GM19468 (cell line): ENCODE measurements around the gene TTC32.
A peak's percentile ranks its signal among the peaks of the same experiment; 100 is the strongest.
"Not testable (repeated sequence)": the region's sequence is repeated elsewhere in the genome, so short reads cannot be mapped to it uniquely, and the experiment has no call there.

Experiments
- ATAC-seq: cut with Tn5 transposase; IDR thresholded peaks from one replicate; pipeline ENCODE4 v1.9.1; 2021; ENCODE audit warnings: mild to moderate bottlenecking, moderate library complexity, moderate number of reproducible peaks; ENCODE audit not compliant: unreplicated experiment; ENCODE audit errors: extremely low read depth

Gene TTC32

DNA sequence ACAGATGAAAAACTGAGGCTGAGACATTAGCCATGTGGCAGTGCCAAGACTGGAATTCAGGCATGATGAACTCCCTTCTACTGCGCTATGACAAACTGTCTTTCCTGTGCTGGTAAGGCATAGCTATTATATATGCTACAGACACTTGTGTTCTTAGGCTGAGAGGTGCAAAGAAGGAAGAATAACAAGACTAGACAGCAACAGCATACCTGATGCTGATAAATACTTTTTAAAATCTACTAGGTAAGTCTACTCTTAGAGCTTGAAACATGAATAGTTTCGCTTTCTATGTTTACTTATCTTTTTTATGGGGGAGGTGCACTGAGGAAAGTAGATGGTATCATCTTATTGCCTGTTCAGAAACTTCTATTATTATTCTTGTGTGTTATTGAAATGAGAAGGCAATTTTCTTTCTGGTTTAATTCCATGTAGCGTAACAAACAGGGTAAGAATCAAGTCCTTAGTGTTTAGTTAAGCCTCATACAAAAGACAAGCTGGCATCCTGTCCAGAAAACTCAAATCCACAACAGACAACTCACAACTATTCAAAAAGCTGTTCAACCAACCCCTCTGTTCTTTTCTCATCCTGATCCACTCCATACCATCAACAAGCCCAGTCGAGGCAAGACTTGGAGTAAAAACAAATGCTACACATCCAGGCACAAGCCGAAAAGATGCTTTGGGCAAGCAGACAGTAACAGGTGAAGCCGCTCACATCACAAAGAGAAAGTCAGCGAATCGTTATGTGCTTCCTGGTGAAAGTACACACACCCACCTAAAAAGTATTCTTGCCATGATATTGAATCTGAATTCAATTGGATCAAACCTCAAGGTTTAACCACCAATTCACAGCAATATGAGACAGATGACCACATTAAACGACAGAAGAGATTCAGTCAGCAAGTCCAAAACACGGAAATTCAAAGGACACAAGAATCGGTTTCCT is 1.5 kb downstream of the TTC32 start:
- ATAC-seq: peak; percentile 25

DNA sequence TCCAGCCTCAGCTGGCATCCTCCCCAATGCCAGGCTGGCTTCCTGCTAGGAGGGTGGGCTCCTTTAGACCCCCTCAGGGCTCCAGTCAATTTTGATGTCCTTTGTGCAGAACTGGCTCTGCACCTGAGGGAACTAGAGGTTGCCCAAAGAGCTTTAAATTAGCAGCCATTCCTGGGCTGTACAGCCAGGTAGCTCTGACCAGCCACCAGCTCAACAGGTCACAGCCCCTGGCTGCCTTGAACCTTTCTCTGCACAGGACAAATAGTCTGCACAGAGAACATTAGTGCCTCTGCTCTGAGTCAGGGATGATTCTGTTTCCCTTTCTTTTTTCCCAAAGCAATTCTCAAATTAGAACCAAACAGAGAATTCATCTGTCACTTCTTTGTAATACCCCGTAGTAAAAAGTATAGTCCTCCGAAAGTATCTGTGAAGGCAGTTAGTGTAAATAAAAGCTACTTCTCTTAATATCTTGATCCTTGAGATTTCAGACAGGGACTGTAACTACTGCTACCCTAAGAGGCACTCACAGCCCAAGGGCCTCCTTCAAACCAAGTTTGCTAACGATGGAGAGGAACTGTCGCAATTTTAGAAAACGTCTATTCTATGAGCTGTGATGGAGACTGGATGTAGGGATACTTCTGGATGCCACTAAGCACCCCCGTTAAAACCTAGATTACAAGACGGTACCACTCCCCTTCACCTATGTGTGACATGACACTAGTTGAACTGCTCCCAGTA is 3.0 kb downstream of the TTC32 start:
- ATAC-seq: no peak

DNA sequence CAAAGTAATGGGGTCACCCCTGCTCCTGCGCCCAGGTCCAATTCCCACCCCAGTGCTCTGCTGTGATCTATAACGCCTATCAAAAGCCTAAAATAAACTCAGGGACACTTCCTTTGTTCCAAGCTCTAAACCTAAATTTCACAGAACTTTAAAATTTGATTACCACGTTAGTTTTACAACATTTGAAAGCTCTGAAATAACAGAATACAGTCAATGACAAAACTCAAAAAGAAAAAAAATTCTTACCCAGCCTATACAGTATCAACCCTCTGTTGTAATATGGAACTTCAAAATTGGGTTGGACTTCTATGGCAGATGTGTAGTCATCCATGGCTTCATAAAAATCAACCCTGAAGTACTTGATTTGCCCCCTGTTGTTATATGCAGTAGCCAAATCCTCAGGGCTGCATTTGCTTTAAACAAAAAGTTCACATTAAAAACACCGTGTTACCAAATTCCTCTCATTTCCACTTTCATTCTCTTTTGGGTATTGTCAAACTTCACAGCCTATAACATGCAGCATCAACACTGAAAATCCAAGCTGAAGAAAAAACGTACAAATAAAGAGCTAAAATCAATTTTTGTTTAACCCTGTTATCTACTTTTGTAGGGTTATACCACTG is 4.0 kb downstream of the TTC32 start:
- ATAC-seq: no peak

DNA sequence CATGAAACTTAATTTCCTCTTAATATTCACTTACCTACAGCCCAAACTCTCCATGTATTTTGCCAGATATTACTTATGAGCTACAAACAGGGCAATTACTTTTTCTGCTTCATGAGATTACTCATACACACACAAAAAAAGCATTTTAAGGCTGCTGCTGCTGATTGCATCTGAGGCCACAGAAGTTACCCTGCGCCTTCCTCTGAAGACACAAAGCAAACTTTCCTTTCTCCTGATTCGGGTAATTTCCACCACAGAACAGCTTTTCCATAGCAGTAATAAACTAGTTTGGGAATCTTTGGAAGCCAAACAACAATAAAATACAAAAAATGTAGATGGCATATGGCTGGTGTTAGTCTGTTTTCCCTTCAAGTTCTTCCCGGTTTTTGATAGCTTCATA is 6.2 kb downstream of the TTC32 start:
- no peak for ATAC-seq

DNA sequence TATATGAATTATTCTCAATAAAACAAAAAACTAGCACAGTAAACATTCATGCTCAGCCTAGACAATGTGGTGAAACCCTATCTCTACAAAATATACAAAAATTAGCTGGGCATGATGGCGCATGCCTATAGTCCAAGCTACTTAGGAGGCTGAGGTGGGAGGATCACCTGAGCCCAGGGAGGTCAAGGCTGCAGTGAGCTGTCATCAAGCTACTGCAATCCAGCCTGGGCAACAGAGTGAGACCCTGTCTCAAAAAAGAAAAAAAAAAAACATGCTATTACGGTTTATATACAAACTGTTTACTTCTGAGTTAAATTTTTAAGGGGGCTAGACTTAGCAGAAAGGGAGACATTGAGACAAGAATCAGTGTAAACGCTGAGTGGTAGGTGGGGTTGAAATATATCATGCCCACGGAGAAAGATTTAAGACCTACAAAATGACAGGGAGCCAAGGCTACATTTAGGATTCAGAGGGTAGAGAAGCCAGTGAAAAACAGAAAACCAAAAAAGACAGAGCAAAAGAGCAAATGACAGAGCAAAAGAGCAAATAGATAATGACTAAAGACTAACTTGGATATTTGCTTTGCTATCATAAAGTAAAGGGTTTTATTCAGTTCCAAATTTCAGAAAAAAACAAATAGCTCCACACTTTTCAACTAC is 7.5 kb downstream of the TTC32 start:
- ATAC-seq: no peak

DNA sequence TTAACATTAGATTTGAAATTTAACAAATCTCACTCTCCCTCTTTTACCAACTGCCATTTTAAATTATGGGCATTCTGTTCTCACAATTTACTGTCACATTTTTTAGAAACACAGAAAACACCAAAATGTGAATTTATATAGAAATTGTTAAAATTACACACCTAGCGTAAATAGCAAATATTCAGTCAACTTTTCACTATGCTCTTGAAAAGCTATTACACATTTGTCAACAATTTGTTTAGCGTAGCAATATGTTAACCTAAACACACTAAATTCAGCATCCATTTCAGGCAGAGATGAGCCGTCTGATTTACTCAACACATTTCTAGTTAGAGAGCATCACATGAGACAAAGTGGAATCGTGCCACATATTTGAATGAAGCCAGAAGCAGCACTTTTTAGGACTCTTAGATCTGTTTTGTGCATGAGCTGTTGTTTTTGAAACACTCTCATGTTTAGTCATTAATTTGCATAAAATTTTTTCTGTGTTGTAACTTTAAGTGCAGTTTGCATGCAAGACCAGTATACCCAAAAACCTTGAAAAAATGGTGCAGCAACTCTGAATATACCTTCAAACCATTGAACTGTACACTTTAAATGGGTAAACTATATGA is 8.2 kb downstream of the TTC32 start:
- peak; percentile 76 for ATAC-seq

DNA sequence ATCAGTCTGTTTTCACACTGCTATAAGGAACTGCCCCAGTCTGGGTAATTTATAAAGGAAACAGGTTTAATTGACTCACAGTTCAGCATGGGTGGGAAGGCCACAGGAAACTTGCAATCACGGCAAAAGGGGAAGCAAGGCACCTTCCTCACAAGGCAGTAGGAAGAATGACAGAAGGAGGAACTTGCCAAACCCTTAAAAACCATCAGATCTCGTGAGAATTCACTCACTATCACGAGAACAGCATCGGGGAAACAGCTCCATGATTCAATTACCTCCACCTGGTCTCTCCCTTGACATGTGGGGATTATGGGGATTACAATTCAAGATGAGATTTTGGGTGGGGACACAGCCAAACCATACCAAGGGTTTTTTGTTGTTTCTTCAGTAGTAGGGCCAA is 9.8 kb downstream of the TTC32 start:
- not testable (repeated sequence) for ATAC-seq

DNA sequence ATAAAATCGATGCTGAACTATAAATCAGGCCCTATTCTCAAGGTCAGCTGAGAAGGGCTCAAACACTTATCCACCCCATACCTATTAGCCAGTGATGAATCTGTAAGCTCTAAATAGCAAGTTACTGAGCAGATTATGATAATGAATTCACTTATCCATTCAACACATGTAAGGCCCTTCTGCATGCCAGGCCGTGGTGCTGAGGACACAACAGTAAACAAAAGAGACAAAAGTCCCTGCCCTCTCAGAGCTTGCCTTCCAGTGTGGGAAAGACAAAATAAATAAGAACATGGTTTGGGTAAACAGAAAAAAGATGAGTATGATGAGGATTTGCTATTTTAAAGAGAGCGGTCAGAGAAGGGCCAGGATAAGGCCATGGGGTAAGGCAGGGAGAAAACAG is 11.7 kb downstream of the TTC32 start:
- no peak for ATAC-seq

DNA sequence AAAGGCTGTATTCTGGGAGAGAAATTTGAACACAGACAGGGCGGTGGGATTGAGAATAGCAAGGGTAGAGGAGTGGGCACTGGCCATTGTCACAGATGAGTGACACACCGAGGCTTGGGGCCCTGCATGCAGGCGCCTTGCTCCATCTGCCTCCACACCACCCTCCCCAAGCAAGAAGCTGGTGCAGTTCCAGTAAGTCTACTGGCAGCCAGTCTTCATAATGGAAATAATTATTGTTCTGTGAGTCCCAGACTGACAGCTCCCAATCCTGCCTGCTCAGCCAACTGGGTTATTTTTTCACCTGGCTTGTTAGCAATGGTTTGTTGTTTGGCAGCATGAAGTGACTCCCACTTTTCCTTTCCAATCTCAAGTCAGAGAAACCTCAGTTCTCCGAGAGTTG is 13.0 kb downstream of the TTC32 start:
- no peak for ATAC-seq

DNA sequence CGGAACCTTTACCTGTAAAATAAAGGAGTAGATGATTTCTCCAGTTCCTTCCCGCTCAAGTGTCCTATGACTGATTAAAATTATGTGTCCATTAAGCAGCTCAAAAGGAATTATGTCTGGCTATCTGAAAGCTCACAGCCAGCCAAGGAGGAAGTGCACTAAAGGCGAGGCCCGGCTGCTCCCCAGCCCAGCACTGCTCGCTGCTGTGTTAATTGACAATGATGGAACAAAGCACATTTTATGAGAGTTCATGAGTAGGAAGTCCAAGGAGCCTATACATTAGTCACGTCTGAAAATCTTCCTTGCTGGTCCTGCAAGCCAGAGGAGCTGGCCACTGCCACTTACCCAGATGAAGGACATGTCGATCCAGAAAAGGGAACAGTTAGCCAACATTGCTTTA is 14.3 kb downstream of the TTC32 start:
- ATAC-seq: no peak

DNA sequence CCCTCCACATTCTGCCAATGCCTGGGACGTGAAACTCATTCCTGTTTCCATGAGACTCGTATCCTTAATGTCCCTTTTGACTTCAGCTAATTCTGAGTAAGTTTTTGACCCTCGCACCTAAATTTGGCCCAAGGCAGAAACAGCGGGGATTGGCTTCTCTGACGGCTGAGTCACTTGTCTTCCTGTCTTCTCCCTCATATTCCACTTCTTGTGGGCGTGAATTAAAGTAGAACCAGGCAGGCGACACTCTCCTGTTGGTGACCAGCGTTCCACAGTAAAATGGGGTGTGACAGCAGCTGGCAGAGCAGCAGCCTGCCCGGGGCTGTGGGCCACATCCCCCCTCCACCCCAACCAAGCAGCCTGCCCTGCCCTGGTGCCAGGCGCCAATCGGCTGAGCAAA is 15.5 kb downstream of the TTC32 start:
- ATAC-seq: no peak

DNA sequence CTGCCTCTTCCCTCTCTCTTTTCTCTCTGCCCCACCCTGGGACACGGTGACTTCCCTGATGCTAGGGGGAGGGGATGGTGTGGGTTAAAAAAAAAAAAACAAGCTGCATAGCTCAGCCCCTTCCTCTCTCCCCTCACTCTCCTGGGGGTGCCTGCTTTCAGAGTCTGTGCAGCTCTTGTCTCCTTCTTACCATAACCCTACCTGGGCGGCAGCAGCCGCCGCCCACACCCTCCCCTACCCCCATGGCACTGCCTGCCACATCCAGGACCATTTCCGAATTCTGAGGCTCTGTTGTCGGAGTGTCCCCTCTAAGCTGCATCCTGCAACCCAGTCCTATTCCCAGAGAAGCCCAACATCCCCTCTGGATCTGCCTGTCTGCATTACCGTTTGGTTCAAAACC is 16.0 kb downstream of the TTC32 start:
- no peak for ATAC-seq

DNA sequence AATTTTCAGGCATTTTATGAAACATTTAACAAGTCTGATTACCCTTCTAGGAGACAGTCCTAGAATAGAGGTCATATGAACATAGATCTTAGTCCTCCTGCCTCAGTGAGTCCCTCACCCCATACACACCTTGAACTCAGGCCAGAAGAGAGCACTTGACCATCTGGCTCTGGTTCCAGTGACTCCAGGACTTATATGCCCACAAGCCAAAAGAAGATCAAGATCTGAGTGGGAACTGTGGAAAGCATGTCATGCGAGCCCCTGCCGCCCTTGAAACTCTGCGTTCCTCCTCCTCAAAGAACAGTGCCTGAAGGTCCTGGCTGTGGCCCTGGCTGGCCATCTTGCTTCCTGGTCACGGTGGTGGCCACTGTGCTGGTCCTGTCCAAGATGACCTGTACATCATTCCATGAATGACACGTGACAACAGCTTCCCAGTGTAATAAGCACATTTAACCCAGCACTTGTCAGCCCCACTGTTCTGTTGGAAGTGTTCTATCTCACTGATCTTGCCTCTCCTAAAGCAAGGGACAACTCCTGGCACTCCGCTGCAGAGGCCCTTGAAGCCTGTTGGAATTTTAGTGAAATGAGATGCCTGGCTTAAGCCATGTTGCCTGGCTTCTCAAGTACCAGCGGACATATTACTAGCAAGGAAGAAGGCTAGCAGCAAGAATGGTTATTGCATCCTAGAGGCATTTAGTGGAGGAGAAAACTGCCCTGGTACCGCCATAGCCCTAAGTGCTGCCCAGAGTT is 17.6 kb downstream of the TTC32 start:
- ATAC-seq: no peak

DNA sequence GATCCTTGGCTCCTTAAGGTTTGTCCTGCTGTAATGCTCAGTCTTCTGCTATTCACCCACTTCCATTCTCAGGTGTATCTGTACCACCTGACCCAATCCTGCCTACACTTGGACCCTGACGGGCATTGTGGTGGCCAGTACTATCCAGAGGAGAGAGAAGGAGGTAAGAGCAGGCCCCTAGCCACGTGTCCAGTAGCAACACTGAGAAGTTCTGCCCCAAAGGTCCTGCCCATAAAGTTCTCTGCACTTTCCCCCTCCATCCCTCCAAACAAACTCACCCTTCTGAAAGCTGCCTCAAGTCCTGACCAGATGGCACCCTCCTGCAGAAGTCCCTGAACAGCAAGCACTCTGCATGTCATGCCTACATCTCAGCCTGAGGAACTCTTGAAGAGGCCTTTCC is 18.3 kb downstream of the TTC32 start:
- no peak for ATAC-seq

DNA sequence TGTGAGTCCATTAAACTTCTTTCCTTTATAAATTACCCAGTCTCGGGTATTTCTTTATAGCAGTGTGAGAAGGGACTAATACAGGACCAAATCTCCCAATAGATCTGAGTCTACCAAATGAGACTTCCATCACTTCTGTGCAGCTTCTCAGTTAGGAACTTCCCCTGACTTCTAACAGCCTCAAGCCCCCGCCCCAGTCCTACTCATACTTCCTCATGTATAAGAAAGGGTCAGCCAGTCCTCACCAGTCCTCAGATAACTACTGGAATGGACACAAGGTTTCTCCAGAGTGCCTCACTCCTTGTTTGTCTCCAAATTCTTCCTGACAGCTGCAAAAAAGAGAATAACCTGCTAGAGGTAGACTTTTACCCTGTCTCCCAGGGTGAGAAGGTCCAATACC is 19.5 kb downstream of the TTC32 start:
- ATAC-seq: no peak

DNA sequence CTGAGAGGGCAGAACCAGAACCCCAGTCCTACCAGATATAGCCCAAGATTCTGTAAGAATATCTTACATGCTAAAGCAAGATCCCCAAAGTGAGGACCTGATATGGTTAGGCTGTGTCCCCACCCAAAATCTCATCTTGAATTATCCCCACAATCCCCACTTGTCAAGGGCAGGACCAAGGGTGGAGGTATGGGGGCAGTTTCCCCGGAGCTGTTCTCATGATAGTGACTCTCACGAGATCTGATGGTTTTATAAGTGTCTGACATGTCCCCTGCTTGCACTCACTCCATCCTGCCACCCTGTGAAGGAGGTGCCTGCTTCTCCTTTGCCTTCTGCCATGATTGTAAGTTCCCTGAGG is 19.9 kb downstream of the TTC32 start:
- ATAC-seq: no peak

DNA sequence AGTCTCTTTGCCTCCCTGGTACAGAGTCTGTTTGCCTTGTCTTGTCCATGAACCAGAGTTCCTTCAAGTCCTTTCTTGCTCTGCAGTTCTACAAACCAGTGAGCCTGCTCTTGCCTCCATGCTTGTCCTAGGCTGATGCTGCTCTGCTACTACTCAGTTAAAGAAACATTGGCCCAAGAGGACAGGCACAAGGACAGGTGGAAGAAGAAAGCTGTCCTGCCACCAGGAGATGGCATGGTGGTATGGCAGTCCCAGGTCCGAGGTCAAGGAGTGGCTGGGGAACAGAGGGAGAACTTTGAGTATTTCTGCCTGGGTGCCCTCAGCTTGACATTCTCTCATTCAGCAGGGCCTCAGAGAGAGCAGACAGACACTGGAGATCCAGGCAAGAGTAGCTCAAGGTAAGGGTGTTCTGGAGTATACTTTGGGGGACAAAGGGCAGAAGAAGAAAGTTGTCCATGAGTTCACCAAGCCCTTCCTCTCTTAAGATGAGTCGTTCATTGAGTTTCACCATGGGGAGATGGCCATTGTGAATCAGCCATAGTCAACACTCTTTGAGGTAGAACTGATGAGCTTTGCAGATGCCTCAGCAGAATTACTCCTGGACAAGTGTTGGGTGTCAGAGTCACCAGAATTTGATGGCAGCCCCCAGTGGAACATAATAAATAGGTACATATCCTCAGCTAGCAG is 20.4 kb downstream of the TTC32 start:
- no peak for ATAC-seq

DNA sequence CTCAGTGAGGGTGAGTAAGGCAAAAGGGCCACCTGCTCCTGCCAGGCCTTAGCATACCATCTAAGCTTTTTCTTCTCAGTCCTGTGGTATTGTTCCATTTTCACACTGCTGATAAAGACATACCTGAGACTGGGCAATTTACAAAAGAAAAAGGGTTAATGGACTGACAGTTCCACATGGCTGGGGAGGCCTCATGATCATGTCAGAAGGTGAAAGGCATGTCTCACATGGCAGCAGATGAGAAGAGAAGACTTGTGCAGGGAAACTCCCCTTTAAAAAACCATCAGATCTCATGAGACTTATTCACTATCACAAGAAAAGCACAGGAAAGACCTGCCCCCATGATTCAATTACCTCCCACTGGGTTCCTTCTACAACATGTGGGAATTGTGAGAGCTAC is 21.6 kb downstream of the TTC32 start:
- ATAC-seq: not testable (repeated sequence)

DNA sequence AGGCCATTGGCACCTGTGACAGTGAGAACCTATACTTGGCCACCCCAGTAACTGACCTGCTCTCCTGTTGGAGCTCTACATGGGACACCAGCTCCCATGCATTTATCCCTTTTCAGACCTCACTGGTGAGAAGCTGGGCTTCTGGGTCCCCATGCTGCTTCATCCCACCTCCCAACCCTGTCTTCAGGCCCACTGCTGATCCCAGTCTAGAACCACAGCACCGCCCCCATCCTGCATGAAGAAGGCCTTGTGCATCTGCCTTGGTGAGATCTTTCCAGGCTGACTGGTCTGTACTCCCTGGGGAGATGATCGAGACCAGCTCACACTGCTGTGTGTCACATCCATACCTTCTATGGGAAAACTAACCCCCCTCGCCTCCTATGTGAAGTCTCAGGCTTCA is 22.7 kb downstream of the TTC32 start:
- no peak for ATAC-seq
